Placental epithelial cell (primary cell): ENCODE results near the gene ZNF502. TPM values are rescaled to one million over a fixed set of nuclear protein-coding genes. Genes with fewer than 3 reads are reported as not detected.

ENCODE experiments used
- total RNA-seq: library from RNA; depleted of rRNA; stranded (reverse); fragments of >200 nt; gene quantifications from 2 replicates; pipeline ENCODE4 v1.2.3, GENCODE V29; 2012

The ZNF502 gene
- 5.0 and 7.9 TPM in 2 replicates for total RNA-seq

GRCh38 chr3:44712455-44713075, at the start of gene ZNF502:
Gene ZNF502, plus strand, starts transcription at chr3:44712660. Its CDS starts 7,602 bp downstream, at chr3:44720262.

GRCh38 chr3:44729384-44729910, 17.0 kb downstream of the ZNF502 start, which contains the start of gene ZNF501:
Gene ZNF501, plus strand, starts transcription at chr3:44729635. Its CDS starts 4,787 bp downstream, at chr3:44734422.

GRCh38 chr3:44761424-44762169, 49.1 kb downstream of the ZNF502 start, which contains the start of the genes KIAA1143 and KIF15:
Gene KIAA1143, minus strand, starts transcription at chr3:44761619. Its CDS starts 17 bp downstream, at chr3:44761602.
Gene KIF15, plus strand, starts transcription at chr3:44761794. Its CDS starts 72 bp downstream, at chr3:44761866.

Other genes with a start within 250 kb of the ZNF502 start
- gene ZNF445, start 235.0 kb upstream of the ZNF502 start, total RNA-seq: 10.2 TPM in 2 replicates
- 13.4 and 14.9 TPM in 2 replicates for gene ZKSCAN7, start 157.5 kb upstream of the ZNF502 start, total RNA-seq
- gene ZNF660, start 127.7 kb upstream of the ZNF502 start, total RNA-seq: 3.0 and 7.5 TPM in 2 replicates
- 19.3 and 24.3 TPM in 2 replicates for gene ZNF197, start 87.6 kb upstream of the ZNF502 start, total RNA-seq
- 12.6 and 15.1 TPM in 2 replicates for gene ZNF35, start 63.9 kb upstream of the ZNF502 start, total RNA-seq
- gene ZNF501, start 17.0 kb downstream of the ZNF502 start, total RNA-seq: 4.2 and 13.7 TPM in 2 replicates
- gene KIAA1143, start 49.0 kb downstream of the ZNF502 start, total RNA-seq: 17.7 and 23.1 TPM in 2 replicates
- gene KIF15, start 49.1 kb downstream of the ZNF502 start, total RNA-seq: 2.8 and 4.3 TPM in 2 replicates
- gene TMEM42, start 149.3 kb downstream of the ZNF502 start, total RNA-seq: 10.0 and 23.9 TPM in 2 replicates
- gene TGM4, start 161.9 kb downstream of the ZNF502 start, total RNA-seq: 7.3 and 16.5 TPM in 2 replicates